ENCODE measurements around the gene MOCOS.

GRCh38 chr18:36187826-36188721, 777 bp downstream of the MOCOS start:
- TF ChIP-seq POLR2A (IDR thresholded peaks at IDR 0.05) = no peak
- TF ChIP-seq CTCF (IDR thresholded peaks at IDR 0.05) = no peak

All from vagina (tissue), 2 donors.